ENCODE measurements around the gene IFT81. TPM values are rescaled to one million over a fixed set of nuclear protein-coding genes. Genes with fewer than 3 reads are reported as not detected.

The IFT81 gene
- total RNA-seq, 4 donors from 2014 or later, result 6.8 to 12.6 (median 9.7) TPM

GRCh38 chr12:110256780-110257431 lies 132.7 kb downstream of the IFT81 start:
- DNase-seq (ENCODE audit: low spot score in 2 of 2), result peak in 1 of 2 donors; percentile 88
- no peak overlapping the region for H3K4me3 ChIP-seq (ENCODE audit: low read depth, poor library complexity, severe bottlenecking)
- whole genome bisulfite sequencing, 2 donors, result 76 to 87% methylated on average over 12 of the region's 12 CpGs
- TF ChIP-seq POLR2A (IDR thresholded peaks at IDR 0.05) (no peak), CTCF (IDR thresholded peaks at IDR 0.05) (no peak)
- intact Hi-C loops (cut with DNase I; ENCODE audit: low total_unique reads), result no loop called here

GRCh38 chr12:110258466-110258865 lies 134.3 kb downstream of the IFT81 start:
- DNase-seq (ENCODE audit: low spot score in 2 of 2), result peak in 1 of 2 donors; percentile 58
- 88 to 91% methylated on average over 12 of the region's 12 CpGs for WGBS, 2 donors
- intact Hi-C loops (cut with DNase I; ENCODE audit: low total_unique reads), result no loop called here
- TF ChIP-seq CTCF (IDR thresholded peaks at IDR 0.05) (no peak), POLR2A (IDR thresholded peaks at IDR 0.05) (no peak)
- H3K4me3 ChIP-seq (ENCODE audit: low read depth, poor library complexity, severe bottlenecking), result no peak overlapping the region

- no peak overlapping the region for H3K4me3 ChIP-seq (ENCODE audit: low read depth, poor library complexity, severe bottlenecking)
- TF ChIP-seq CTCF (IDR thresholded peaks at IDR 0.05) (no peak), POLR2A (IDR thresholded peaks at IDR 0.05) (no peak)
- WGBS, 2 donors, result 48 to 49% methylated on average over 17 of the region's 17 CpGs
- intact Hi-C loops (cut with DNase I; ENCODE audit: low total_unique reads), result no loop called here
- DNase-seq (ENCODE audit: low spot score in 2 of 2), result peak in 1 of 2 donors; percentile 37
Measured at GRCh38 chr12:110262442-110263388, 138.6 kb downstream of the IFT81 start.

DNA sequence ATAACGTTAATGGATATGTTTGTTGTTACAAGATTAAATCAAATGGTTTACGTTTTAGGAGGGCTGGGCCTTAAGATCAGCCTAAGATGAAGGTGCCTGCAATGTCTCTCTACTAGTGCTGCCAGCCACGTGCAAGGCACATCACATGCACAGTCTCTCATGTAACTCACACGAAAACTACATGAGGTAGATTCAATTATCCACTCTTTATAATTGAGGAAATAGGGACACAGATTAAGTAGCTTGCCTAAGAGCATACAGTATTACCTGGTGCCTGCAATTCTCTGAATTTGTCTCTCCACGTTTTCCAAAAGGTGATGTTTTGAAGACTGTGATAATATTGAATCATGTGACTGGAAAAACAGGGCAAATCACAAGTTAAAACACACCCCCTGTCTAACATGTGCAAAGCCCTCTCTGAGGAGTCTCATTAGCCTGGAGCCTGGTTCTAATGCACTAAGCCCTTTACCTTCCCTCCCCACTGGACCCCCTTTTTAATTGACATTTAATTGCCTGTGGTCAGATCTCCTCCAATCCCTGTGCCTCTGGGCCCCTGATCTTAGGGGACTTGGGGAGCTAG lies 142.3 kb downstream of the IFT81 start:
- DNase-seq (ENCODE audit: low spot score in 2 of 2), result no peak
- no peak for TF ChIP-seq POLR2A (IDR thresholded peaks at IDR 0.05)
- no peak for TF ChIP-seq CTCF (IDR thresholded peaks at IDR 0.05)
- H3K4me3 ChIP-seq (ENCODE audit: low read depth, poor library complexity, severe bottlenecking), result no peak overlapping the region
- WGBS, 2 donors, result 68 to 69% methylated on average over 5 of the region's 5 CpGs
- intact Hi-C loops (cut with DNase I; ENCODE audit: low total_unique reads), result no loop called here

GRCh38 chr12:110266980-110267620 lies 142.9 kb downstream of the IFT81 start:
- TF ChIP-seq POLR2A (IDR thresholded peaks at IDR 0.05) (no peak), CTCF (IDR thresholded peaks at IDR 0.05) (no peak)
- H3K4me3 ChIP-seq (ENCODE audit: low read depth, poor library complexity, severe bottlenecking), result no peak overlapping the region
- intact Hi-C loops (cut with DNase I; ENCODE audit: low total_unique reads), result no loop called here
- 20 to 22% methylated on average over 9 of the region's 9 CpGs for WGBS, 2 donors
- DNase-seq (ENCODE audit: low spot score in 2 of 2), result no peak

Other genes with a start within 250 kb of the IFT81 start
- gene GLTP, start 243.8 kb upstream of the IFT81 start, total RNA-seq, result 100 to 1,000 TPM; 536 to 775 (median 660) TPM
- gene TCHP, start 224.1 kb upstream of the IFT81 start, total RNA-seq, result 10 to 100 TPM; 28.3 to 61.5 (median 36.3) TPM
- 10 to 100 TPM; 25.2 to 31.8 (median 28.5) TPM for gene GIT2, start 128.0 kb upstream of the IFT81 start, total RNA-seq
- gene ANKRD13A, start 124.9 kb upstream of the IFT81 start, total RNA-seq, result 100 to 1,000 TPM in 3 of 4 donors, 10 to 100 TPM in 1; 97.7 to 184 (median 143) TPM
- gene C12orf76, start 75.8 kb upstream of the IFT81 start, total RNA-seq, result 1 to 10 TPM; 4.2 to 10.0 (median 8.8) TPM
- 100 to 1,000 TPM in 2 of 4 donors, 10 to 100 TPM in 2; 61.9 to 103 (median 86.1) TPM for gene ATP2A2, start 156.9 kb downstream of the IFT81 start, total RNA-seq